Dermis blood vessel endothelial cell (primary cell): Measurements from ENCODE around the gene CYP2E1. TPM values are rescaled to one million over a fixed set of nuclear protein-coding genes. Genes with fewer than 3 reads are reported as not detected.
"Not testable (repeated sequence)": the region's sequence is repeated elsewhere in the genome, so short reads cannot be mapped to it uniquely, and the experiment has no call there.

Experiments
- DNase-seq: peaks from one replicate; pipeline ENCODE4 v3.0.0; 2010
- total RNA-seq: library from RNA; depleted of rRNA; stranded (reverse); fragments of >200 nt; gene quantifications from 2 replicates; pipeline ENCODE4 v1.2.3, GENCODE V29; 2014

Gene CYP2E1
- total RNA-seq, 1 donor from 2014 or later = 0.17 TPM

GRCh38 chr10:133573460-133573859, 46.3 kb downstream of the CYP2E1 start:
- DNase-seq = not testable (repeated sequence)

DNA sequence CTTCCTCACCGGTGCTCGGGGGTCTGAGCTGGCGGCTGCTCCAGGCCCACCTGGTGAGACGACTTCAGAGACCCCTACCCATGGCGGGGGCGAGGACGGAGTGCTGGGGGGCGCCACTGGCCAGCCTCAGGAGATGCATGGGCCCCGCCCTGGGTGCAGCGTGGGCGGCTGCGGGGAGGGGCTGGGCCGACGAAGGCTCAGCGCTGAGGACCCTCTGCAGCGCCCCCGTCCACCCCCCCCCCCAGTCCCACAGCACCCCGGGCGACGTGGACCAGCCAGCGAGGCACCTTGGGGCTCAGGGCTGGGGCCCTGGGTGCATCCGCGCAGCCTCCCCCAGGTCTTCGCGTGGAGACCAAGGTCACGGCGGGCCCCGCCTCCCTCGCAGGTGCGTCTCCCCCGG, 49.9 kb downstream of the CYP2E1 start:
- not testable (repeated sequence) for DNase-seq

Other genes starting within 250 kb of the CYP2E1 start
- gene TUBGCP2, start 218.5 kb upstream of the CYP2E1 start, total RNA-seq = 33.5 and 47.7 TPM in 2 replicates
- gene ZNF511, start 218.4 kb upstream of the CYP2E1 start, total RNA-seq = 23.2 and 24.7 TPM in 2 replicates
- gene CALY, start 190.5 kb upstream of the CYP2E1 start, total RNA-seq = not detected in 2 replicates
- gene PRAP1, start 180.0 kb upstream of the CYP2E1 start, total RNA-seq = not detected in 2 replicates
- gene FUOM, start 169.3 kb upstream of the CYP2E1 start, total RNA-seq = 11.2 and 24.8 TPM in 2 replicates
- 91.0 and 95.4 TPM in 2 replicates for gene ECHS1, start 154.0 kb upstream of the CYP2E1 start, total RNA-seq
- gene PAOX, start 148.1 kb upstream of the CYP2E1 start, total RNA-seq = 5.7 and 17.7 TPM in 2 replicates
- gene MTG1, start 133.2 kb upstream of the CYP2E1 start, total RNA-seq = 42.0 and 43.2 TPM in 2 replicates
- gene SPRN, start 102.7 kb upstream of the CYP2E1 start, total RNA-seq = under 0.01 TPM in 1 of 2 replicates, not detected in the other
- gene SCART1, start 73.4 kb upstream of the CYP2E1 start, total RNA-seq = 0.28 and 1.4 TPM in 2 replicates
- not detected in 2 replicates for gene SYCE1, start 38.2 kb downstream of the CYP2E1 start, total RNA-seq
- not detected in 2 replicates for gene FRG2B, start 99.4 kb downstream of the CYP2E1 start, total RNA-seq